HUES64 (cell line): ENCODE results near the gene EVC2.

Experiments
- H3K27ac ChIP-seq: 2 replicates; pipeline ENCODE4 v1.7.0; 2013; ENCODE audit warnings: low read depth, low read length, inconsistent platforms
- H3K27me3 ChIP-seq: 2 replicates; pipeline ENCODE4 v1.6.1; 2013; ENCODE audit warnings: mild to moderate bottlenecking, low read length; ENCODE audit not compliant: insufficient read depth
- H3K36me3 ChIP-seq: 2 replicates; pipeline ENCODE4 v1.6.1; 2013; ENCODE audit warnings: mild to moderate bottlenecking, low read length; ENCODE audit not compliant: insufficient read depth
- H3K4me1 ChIP-seq: 2 replicates; pipeline ENCODE4 v1.6.1; 2013; ENCODE audit warnings: mild to moderate bottlenecking, low read length, moderate library complexity; ENCODE audit not compliant: insufficient read depth
- H3K4me3 ChIP-seq: 2 replicates; pipeline ENCODE4 v1.5.1; 2013; ENCODE audit warnings: mild to moderate bottlenecking, low read length, moderate library complexity
- H3K9ac ChIP-seq: 2 replicates; pipeline ENCODE4 v1.6.1; 2013; ENCODE audit warnings: mild to moderate bottlenecking, low read depth, low read length
- H3K9me3 ChIP-seq: 2 replicates; pipeline ENCODE4 v1.6.1; 2013; ENCODE audit warnings: low read depth, low read length; ENCODE audit not compliant: insufficient read depth
- WGBS: fragments of 150-250, 120-280 bp; methylation state at CpG from one replicate; pipeline ENCODE4 v1.1.7; 2013; ENCODE audit warnings: missing lambda C conversion rate; 5-methylcytosine and 5-hydroxymethylcytosine counted together

The EVC2 gene

GRCh38 chr4:5753366-5753765 is 45.0 kb upstream of the EVC2 start:
- Histone ChIP-seq H3K27me3 (no peaks in the 10 kb centered on the region), H3K9me3 (no peaks in the 10 kb centered on the region), H3K4me1 (peaks cover 18% of the 10 kb centered on the region), H3K9ac (no peak overlapping the region), H3K27ac (no peak overlapping the region), H3K4me3 (no peak overlapping the region), H3K36me3 (peaks cover 41% of the 10 kb centered on the region)
- WGBS, result 90% methylated on average over 7 of the region's 7 CpGs

GRCh38 chr4:5752376-5753184 is 44.2 kb upstream of the EVC2 start:
- Histone ChIP-seq H3K9me3 (no peaks in the 10 kb centered on the region), H3K4me1 (peaks cover 18% of the 10 kb centered on the region), H3K4me3 (0 out of 2 replicates have a peak overlapping the region, but pooled peaks have one; percentile 21), H3K27ac (peak overlapping the region; percentile 76), H3K36me3 (peaks cover 34% of the 10 kb centered on the region), H3K27me3 (no peaks in the 10 kb centered on the region), H3K9ac (0 out of 2 replicates have a peak overlapping the region, but pooled peaks have one; percentile 2)
- WGBS, result 45% methylated on average over 26 of the region's 26 CpGs

- Histone ChIP-seq H3K27me3 (no peaks in the 10 kb centered on the region), H3K27ac (no peak overlapping the region; the same call in 1 of the 2 replicates), H3K36me3 (peaks cover 26% of the 10 kb centered on the region), H3K4me3 (no peak overlapping the region), H3K9me3 (no peaks in the 10 kb centered on the region), H3K4me1 (peaks cover 18% of the 10 kb centered on the region), H3K9ac (no peak overlapping the region)
- WGBS, result 46% methylated on average over 14 of the region's 14 CpGs
Observed at GRCh38 chr4:5751666-5752375, 43.5 kb upstream of the EVC2 start.

GRCh38 chr4:5750946-5751665 is 42.7 kb upstream of the EVC2 start:
- WGBS, result 86% methylated on average over 17 of the region's 17 CpGs
- Histone ChIP-seq H3K4me1 (peaks cover 18% of the 10 kb centered on the region), H3K27ac (no peak overlapping the region), H3K36me3 (peaks cover 20% of the 10 kb centered on the region), H3K9ac (no peak overlapping the region), H3K9me3 (no peaks in the 10 kb centered on the region), H3K4me3 (no peak overlapping the region), H3K27me3 (no peaks in the 10 kb centered on the region)

- H3K4me1 ChIP-seq, result peaks cover 18% of the 10 kb centered on the region
- 96% methylated on average over 10 of the region's 10 CpGs for WGBS
- no peak overlapping the region for H3K9ac ChIP-seq
- no peak overlapping the region for H3K4me3 ChIP-seq
- no peaks in the 10 kb centered on the region for H3K9me3 ChIP-seq
- peaks cover 20% of the 10 kb centered on the region for H3K36me3 ChIP-seq
- no peak overlapping the region for H3K27ac ChIP-seq
- H3K27me3 ChIP-seq, result no peaks in the 10 kb centered on the region
Observed at GRCh38 chr4:5750052-5750945, 41.9 kb upstream of the EVC2 start.

GRCh38 chr4:5749568-5749967 is 41.2 kb upstream of the EVC2 start:
- peaks cover 20% of the 10 kb centered on the region for H3K36me3 ChIP-seq
- H3K9ac ChIP-seq, result no peak overlapping the region
- 92% methylated on average over 9 of the region's 9 CpGs for WGBS
- no peaks in the 10 kb centered on the region for H3K27me3 ChIP-seq
- peaks cover 18% of the 10 kb centered on the region for H3K4me1 ChIP-seq
- H3K4me3 ChIP-seq, result no peak overlapping the region
- H3K9me3 ChIP-seq, result no peaks in the 10 kb centered on the region
- H3K27ac ChIP-seq, result no peak overlapping the region

- 78% methylated on average over 11 of the region's 11 CpGs for WGBS
- Histone ChIP-seq H3K9me3 (peaks cover 5% of the 10 kb centered on the region; the same call in 1 of the 2 replicates), H3K9ac (no peak overlapping the region), H3K36me3 (peaks cover 25% of the 10 kb centered on the region), H3K4me3 (no peak overlapping the region), H3K27ac (no peak overlapping the region), H3K27me3 (no peaks in the 10 kb centered on the region), H3K4me1 (peaks cover 13% of the 10 kb centered on the region)
Observed at GRCh38 chr4:5747738-5748375, 39.5 kb upstream of the EVC2 start.

GRCh38 chr4:5746829-5747737 is 38.7 kb upstream of the EVC2 start:
- no peak overlapping the region for H3K4me3 ChIP-seq
- peaks cover 7% of the 10 kb centered on the region; the same call in 1 of the 2 replicates for H3K4me1 ChIP-seq
- H3K36me3 ChIP-seq, result peaks cover 33% of the 10 kb centered on the region
- 79% methylated on average over 11 of the region's 12 CpGs for WGBS
- H3K9me3 ChIP-seq, result peaks cover 8% of the 10 kb centered on the region; the same call in 1 of the 2 replicates
- no peak overlapping the region for H3K9ac ChIP-seq
- H3K27ac ChIP-seq, result no peak overlapping the region
- H3K27me3 ChIP-seq, result no peaks in the 10 kb centered on the region

- WGBS, result 94% methylated on average over 5 of the region's 5 CpGs
- no peak overlapping the region for H3K9ac ChIP-seq
- no peaks in the 10 kb centered on the region for H3K4me1 ChIP-seq
- peaks cover 8% of the 10 kb centered on the region; the same call in 1 of the 2 replicates for H3K9me3 ChIP-seq
- peaks cover 36% of the 10 kb centered on the region for H3K36me3 ChIP-seq
- H3K27ac ChIP-seq, result no peak overlapping the region
- no peak overlapping the region for H3K4me3 ChIP-seq
- H3K27me3 ChIP-seq, result no peaks in the 10 kb centered on the region
Observed at GRCh38 chr4:5746250-5746649, 37.9 kb upstream of the EVC2 start.
